GM19193 (cell line): ENCODE measurements around the gene EPC2.

Experiments
- POLR2A ChIP-seq: IDR thresholded peaks from 4 replicates; pipeline ENCODE4 v1.6.1; 2011; ENCODE audit not compliant: insufficient read depth, insufficient read length; ENCODE audit errors: extremely low read depth

The EPC2 gene

GRCh38 chr2:148739454-148740105 is 95.0 kb downstream of the EPC2 start:
- no peak for TF ChIP-seq POLR2A

DNA sequence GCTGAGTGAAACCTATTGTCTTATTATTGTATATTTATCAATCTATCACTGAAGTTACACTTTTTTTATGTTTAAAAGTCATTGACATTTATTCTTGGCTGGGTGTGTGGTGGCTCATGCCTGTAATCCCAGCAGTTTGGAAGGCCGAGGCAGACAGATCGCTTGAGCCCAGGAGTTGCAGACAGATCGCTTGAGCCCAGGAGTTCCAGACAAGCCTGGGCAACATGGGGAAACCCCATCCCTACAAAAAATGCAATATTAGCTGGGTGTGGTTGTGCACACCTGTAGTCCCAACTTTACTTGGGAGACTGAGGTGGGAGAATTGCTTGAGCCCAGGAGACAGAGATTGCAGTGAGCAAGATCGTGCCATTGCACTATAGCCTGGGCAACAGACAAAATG is 97.8 kb downstream of the EPC2 start:
- no peak for TF ChIP-seq POLR2A

GRCh38 chr2:148745151-148745851 is 100.8 kb downstream of the EPC2 start:
- TF ChIP-seq POLR2A = no peak

DNA sequence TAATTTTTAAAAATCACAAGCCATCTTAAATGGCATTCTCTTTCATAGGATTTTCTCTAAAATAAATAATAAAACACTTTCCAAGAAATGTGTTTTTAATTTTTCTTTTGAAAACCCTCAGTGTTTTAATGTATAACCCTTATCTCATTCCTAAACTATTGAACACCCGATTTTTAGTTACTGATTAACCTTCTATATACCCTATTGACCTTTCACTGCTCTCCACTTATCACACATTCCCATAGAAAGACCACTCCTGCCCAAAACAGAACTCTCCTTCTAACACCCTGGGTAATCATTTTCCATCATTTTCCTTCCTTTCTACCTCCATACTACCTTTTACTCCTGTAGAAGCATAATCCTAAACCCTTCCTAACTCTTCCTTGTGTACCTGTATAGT is 102.4 kb downstream of the EPC2 start:
- no peak for TF ChIP-seq POLR2A

DNA sequence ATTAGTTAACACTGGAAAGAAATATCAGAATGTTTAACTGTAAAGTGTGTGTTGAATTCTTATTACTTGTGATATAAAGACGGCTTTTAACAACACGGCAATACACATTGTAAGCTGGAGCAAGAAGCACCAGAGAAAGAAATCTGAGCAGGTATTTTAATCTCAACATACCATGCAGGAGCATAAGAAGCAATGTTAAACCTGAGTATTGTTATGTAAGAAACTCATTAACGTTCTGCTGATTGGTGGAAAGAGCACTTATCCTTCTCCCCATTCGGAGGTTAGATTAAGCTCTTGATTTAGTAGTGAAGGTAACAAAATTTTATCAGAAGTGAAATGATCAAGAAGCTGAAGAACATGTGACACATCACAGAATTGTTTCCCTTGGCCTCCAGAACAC is 107.4 kb downstream of the EPC2 start:
- no peak for TF ChIP-seq POLR2A

- no peak for TF ChIP-seq POLR2A
These were observed 108.4 kb downstream of the EPC2 start for GRCh38 chr2:148752977-148753376.

- no peak for TF ChIP-seq POLR2A
These were observed 110.3 kb downstream of the EPC2 start for GRCh38 chr2:148754864-148755263.

- no peak for TF ChIP-seq POLR2A
These were observed 111.9 kb downstream of the EPC2 start for GRCh38 chr2:148756292-148756975.

GRCh38 chr2:148764815-148765214 is 120.3 kb downstream of the EPC2 start:
- TF ChIP-seq POLR2A = no peak

- TF ChIP-seq POLR2A = no peak
These were observed 125.5 kb downstream of the EPC2 start for GRCh38 chr2:148770047-148770446.

DNA sequence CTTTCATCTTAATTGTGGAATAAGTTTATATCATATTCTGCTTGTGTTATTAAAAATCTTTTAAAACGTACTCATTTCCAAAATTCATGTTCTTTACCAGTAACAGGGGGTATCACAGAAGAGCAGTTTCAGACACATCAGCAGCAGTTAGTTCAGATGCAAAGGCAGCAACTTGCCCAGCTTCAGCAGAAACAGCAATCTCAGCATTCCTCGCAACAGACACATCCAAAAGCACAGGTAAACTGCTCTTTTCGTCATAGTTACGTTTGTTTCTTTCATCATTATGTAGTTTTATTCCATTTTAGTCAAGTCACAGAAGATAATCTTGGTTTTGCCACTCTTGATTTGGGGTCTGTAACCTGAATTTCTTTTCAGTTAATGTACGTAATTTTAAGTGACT is 137.0 kb downstream of the EPC2 start:
- no peak for TF ChIP-seq POLR2A

- TF ChIP-seq POLR2A = no peak
These were observed 144.5 kb downstream of the EPC2 start for GRCh38 chr2:148789059-148789458.

GRCh38 chr2:148794558-148794957 is 150.0 kb downstream of the EPC2 start:
- TF ChIP-seq POLR2A = no peak

- TF ChIP-seq POLR2A = no peak
These were observed 152.4 kb downstream of the EPC2 start for GRCh38 chr2:148796735-148797512.
